HG03342 (cell line): ENCODE measurements around the gene EBLN1.

ENCODE experiments used
- ATAC-seq: cut with Tn5 transposase; IDR thresholded peaks from one replicate; pipeline ENCODE4 v1.9.1; 2021; ENCODE audit warnings: mild to moderate bottlenecking, moderate library complexity; ENCODE audit not compliant: unreplicated experiment

The EBLN1 gene

GRCh38 chr10:22217842-22218241 lies at the start of gene EBLN1:
TSS of gene EBLN1 (minus strand) at chr10:22218015. CDS start at chr10:22209983, 8,032 bp downstream.
- ATAC-seq: no peak

DNA sequence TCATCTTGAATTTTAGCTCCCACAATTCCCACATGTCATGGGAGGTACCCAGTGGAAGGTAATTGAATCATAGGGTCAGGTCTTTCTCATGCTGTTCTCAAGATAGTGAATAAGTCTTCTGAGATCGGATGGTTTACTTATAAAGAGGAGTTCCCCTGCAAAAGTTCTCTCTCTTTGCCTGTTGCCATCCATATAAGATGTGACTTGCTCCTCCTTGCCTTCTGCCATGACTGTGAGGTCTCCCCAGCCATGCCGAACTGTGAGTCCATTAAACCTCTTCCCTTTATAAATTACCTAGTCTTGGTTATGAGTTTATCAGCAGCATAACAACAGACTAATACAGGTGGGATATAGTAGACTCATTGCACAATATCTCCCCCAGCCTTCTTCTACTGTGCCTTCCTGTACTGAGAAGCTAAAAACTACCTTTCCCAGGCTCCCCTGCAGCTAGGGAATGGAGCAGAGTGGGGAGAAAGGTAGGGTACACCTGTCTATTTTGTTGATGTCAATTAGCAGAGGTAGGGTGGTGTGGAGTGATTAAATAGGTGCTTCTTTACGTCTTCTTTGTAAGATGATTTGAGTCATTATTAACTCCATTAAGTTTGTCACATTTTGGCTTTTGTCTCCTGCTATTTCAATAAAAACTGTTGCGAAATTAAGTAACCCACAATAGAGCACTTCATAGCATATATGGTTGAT lies 48.2 kb upstream of the EBLN1 start:
- ATAC-seq: no peak

- ATAC-seq: no peak
Measured at GRCh38 chr10:22263106-22263505, 45.3 kb upstream of the EBLN1 start.

GRCh38 chr10:22259280-22259679 lies 41.5 kb upstream of the EBLN1 start:
- ATAC-seq: no peak

GRCh38 chr10:22258471-22258870 lies 40.7 kb upstream of the EBLN1 start:
- ATAC-seq: no peak

DNA sequence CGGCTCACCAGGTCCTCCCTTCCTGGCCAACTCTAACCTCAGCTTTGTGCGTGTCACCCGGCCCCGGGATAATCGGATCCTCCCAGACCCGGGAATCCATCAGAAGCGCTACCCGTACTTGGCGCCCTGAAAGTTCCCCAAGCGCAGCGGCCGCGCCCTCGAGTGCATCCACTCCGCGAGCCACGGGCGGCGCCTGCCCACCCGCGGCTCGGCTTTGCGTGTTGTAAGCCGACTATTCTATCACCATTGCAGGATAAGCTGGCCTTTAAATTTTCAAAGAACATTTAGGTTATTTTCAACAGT lies 35.7 kb upstream of the EBLN1 start:
- no peak for ATAC-seq

DNA sequence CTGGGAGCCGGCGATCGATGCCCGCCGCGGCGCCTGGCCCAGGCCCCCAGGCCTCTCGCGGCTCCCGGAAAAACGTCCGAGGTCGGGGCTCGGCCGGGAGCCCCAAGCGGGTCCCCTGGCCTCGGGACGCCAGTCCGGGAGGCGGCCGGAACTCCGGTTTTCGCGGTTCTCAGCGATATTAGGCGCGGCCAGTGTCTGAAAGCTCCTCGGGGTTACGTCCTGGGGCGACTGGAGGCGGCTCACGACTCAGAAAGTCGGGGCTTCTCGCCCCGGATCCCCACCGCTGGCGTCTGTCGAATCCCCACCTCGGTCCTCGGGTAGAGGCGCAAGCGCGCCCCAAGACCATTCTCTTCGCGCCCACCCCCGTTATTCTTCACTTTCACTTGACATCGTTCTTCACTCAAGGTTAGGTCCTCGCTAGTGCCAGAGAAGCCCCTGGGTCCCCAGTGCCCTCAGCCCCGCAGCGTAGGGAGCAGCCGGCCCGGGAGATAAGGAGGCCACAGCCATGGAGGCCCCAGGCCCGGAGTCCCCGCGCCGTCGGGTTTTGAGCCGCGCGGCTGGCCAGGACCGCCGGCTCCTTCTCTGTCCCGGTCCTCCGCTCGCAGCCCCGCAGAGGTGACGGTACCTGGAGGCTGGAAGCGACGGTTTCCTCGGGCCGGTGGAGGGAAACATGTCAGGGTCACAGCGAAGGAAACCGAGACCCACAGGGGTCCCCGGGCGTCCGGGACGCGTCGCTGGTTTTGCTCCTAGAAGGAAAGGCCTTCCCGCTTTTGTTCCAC lies 35.2 kb upstream of the EBLN1 start:
- ATAC-seq: peak; percentile 35

GRCh38 chr10:22252224-22252800 lies 34.5 kb upstream of the EBLN1 start:
- peak; percentile 53 for ATAC-seq

GRCh38 chr10:22251751-22252223 lies 34.0 kb upstream of the EBLN1 start:
- ATAC-seq: peak; percentile 50

DNA sequence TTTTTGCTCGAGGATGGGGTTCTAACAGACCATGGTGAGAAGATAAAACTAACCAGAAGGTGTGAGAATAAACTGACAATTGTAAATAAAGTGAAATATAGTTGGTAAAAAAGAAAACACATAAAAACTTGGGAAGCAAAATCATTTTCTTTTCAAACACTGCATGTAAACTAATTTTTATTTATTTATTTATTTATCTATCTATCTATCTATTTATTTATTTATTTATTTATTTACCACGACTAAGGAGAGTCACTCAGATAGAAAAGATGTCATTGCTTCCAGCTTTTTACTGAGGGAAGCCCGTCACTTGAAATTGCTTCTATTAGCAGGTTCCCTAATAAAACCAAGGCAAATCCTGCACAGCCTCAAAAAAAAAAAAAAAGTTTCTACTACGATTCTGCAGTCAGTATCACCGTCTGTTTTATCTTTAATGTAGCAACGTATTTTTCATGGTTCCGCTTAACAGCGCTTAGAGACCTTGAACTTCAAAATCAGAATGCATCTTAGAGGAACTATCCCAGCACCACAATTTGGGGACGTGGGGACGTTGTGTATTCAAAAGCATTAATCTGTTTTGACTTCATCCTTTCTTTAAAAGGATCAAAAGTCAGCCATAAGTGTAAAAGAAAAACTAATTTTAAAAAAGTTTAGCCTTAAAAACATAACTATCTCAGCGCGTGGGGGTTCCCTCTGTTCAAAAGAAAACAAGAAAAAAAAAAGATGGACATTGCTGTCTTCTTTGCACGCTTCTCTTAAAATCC lies 33.3 kb upstream of the EBLN1 start:
- ATAC-seq: peak; percentile 2

GRCh38 chr10:22247636-22248035 lies 29.8 kb upstream of the EBLN1 start:
- ATAC-seq: no peak

DNA sequence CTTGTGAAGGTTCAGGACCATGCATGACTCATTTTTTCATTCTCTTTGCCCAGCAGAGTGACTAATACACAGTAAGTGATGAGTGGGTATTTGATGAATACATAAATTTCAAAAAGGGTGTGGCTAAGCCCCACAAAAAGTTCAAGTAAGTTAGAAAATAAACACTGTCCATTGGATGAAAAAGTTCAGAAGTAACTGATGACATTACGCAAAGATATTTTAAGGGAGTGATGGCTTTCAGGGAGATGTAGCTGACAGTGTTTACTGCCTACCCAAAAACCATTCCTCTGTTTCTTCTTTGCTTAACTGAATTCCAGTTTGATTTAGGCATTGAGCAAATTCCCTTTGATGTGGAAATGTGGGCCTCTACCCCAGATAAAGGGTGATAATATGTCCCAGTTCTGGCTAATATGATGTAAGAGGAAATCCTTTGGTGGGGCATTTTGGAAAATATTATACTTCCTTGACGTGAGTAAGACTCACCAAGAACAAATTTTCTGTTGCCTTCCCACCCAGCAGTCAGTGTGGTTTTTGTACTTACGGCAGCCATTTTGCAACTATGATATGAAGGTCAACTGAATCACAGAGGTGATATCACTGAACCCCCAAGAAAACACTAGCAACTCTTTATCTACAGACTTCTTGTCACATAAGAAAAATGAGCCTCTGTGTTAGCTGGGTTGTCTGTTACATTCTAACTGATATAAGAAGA lies 29.0 kb upstream of the EBLN1 start:
- ATAC-seq: no peak

GRCh38 chr10:22245567-22245966 lies 27.8 kb upstream of the EBLN1 start:
- ATAC-seq: no peak

- no peak for ATAC-seq
Measured at GRCh38 chr10:22244855-22245254, 27.0 kb upstream of the EBLN1 start.

- no peak for ATAC-seq
Measured at GRCh38 chr10:22244001-22244400, 26.2 kb upstream of the EBLN1 start.

- ATAC-seq: no peak
Measured at GRCh38 chr10:22243321-22243720, 25.5 kb upstream of the EBLN1 start.

GRCh38 chr10:22231260-22231659 lies 13.4 kb upstream of the EBLN1 start:
- no peak for ATAC-seq

DNA sequence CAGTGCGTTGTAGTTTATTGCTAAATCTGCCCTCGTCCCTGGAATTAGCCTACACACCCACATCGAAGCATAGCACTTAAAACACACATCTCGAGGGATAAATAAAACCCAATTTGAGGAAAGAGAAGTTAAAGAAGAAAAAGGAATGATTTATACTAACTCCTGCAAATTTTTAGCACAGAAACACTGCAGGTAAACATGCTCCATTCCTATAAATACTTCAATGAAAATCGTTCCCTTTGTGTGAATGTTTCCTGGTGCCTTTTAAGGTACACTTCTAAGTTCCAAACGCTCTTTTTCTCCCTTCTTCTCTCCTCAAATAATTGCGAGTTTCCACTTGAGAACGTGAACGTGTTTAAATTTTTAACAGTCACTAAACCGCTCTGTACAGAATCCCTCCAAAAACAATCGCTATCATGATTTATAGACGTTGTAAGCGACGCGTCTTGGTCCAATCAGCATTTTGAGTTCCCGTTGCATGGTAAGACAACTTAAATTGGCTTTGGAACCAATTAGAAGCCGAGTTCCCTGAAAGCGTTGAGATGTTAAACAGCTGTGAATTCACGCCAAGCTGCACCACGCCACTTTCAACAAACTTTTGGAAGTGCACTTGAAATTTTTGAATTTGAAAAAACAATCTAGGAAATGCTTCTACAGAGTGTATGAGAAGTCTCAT lies 12.5 kb upstream of the EBLN1 start:
- ATAC-seq: no peak

DNA sequence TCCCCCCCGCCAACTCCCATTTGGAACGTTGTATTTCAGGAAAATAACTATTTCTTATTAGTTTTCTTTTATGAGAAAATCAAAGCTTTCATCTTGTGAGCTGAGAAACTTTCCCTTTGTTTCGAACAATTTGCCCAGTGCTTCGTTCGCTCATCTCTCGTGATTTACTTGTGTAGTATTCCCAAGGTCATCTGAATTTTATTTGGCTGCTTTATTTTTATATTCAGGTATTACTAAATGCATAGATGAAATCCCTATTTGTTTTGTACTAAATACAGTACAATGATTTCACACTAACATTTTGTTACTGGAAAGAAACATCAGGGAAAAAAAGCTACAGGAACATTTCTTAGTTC lies 12.0 kb upstream of the EBLN1 start:
- no peak for ATAC-seq
